ENCODE results near the gene HOXB3.

Gene HOXB3

DNA sequence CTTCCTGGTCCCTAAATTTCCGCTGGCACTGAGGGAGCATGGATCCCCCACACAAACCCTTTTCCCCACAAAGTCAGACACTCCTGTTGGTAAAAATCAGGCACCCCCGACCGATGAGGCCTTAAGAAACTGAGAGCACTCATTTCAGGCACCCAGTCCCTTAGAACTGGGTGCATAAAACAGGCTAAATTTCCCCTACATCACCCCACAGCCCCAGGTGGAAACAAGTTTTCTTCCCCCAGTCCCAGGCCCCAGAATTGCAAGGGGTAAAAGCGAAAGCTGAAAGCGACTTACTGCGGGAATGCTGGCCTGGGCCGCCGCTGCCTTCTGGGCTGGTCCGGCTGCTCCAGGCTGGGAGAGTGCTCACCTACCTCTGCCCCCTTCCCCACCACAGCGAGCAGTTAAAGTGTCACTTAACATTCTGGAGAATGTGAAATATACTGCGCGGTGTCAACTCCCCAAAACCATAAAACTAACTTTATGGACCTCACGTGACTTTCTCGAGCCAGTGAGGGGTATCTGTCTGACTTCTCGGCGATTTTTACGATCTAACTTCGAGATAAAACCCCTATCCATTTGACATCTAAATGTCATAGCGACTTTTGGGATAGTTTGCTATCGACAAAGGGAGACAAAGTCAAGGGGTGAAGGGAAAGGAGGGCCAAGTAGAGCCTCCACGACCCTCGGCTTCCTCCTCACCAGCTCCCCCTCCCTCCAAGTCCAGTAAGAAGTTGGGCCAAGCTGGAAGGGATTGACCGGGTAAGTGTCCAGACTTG, at the start of gene HOXB3:
Gene HOXB3, minus strand, starts transcription at position 411 of the 776 bp plus-strand sequence. CDS start 37,767 bp downstream, outside the sequence.
- peak; percentile 80 for DNase-seq (ENCODE audit: low spot score)

DNA sequence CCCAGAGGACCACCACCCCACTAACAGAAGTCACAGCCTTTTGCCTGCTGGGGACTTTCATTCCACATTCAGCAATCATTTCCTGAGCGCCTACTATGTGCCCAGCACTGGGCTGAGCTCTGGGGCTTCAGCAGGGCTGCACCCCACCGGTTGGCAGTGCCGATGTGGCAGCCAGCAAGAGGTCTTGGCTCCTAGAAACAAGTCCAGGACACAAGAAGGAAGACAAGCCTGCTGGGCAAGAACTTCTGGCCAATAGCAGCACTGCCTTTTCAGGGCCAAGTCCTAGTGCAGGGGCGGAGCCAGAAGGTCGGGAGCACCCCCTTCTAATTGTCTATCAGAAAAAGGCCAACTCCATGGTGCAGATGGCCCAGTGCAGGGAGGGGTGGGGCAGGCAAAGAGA, 49.1 kb upstream of the HOXB3 start:
- no peak for DNase-seq (ENCODE audit: low spot score)

DNA sequence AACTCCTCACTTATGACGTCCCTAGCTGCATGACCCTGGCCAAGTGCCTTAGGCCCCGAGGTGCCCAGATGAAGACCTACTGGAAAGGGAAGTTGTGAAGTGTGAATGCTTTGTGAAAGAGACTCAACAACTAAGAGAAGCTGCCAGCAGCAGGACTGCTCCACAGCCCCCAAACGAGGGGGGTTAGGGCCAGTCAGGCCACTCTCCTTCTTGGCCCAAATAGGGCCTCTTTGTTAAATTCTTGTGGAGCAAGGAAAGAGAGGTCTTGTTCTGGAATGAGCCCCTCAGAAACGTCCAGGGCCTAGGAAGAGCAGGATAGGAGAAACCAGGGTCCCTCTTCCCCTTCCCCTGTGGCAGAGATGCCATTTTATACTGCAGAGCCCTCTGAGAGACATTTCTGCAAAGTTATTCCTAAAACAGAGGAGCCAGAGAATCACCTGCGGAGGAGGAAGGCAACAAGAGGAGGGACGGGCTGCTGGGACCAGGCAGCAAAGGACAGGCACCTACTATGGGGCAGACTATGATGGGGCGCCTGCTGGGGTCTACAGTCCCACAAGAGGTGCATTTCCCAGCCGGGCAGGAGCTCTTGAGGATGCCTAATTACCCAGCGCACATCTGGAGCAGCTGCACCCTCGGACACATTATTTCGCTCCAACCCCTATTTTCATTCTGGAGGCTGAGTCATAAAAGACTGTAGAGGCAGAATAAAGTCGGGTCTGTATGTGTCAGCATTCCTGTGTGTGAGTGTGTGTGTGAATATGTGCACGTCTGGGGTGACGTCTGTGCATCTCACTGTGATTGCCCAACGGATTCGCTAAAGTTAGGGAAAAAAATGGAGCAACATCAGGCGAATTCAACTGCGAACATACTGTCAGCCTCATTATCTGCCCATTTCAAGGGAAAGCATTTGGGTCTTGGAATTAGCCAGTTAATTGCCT, 47.6 kb upstream of the HOXB3 start:
- peak; percentile 87 for DNase-seq (ENCODE audit: low spot score)

DNA sequence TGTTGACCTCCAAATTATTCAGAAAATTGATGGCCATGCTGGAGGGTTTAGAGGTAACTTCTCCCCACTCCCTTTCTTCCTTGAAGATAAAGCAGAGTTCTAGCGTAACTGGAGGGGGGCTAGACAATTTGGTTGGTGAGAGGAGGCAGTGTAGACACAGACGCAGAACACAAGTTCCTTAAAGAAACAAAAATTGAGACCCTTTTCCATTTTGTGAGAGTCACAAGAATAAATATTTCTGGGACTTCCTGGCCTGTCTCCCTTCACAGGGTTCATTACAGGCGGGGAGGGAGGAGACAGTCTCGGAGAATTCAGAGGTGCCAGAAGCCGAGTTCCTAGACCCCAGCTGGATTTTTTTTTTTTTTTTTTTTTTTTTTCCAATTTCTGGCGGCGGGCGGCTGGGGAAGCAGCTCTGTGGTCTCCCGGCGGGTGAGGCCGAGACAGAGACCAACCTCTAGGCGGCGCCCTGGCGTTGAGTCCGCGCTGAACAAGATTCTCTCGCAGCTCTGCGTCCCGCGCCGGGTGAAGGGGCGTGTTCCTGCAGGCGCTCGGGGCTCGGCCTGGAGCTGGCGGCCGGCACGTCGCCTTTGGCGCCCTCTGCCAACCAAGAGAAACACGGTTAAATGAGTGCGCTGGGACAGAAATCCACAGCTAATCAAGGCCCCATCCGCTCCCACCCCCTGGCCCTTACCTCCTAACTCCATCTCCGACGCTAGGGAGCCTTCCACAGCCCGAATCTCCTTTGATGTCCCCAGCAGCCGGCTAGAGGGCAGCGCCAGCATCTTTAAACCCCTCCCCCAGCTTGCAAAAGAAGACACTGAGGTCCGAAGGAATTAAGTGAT, 46.4 kb upstream of the HOXB3 start:
- peak; percentile 77 for DNase-seq (ENCODE audit: low spot score)

DNA sequence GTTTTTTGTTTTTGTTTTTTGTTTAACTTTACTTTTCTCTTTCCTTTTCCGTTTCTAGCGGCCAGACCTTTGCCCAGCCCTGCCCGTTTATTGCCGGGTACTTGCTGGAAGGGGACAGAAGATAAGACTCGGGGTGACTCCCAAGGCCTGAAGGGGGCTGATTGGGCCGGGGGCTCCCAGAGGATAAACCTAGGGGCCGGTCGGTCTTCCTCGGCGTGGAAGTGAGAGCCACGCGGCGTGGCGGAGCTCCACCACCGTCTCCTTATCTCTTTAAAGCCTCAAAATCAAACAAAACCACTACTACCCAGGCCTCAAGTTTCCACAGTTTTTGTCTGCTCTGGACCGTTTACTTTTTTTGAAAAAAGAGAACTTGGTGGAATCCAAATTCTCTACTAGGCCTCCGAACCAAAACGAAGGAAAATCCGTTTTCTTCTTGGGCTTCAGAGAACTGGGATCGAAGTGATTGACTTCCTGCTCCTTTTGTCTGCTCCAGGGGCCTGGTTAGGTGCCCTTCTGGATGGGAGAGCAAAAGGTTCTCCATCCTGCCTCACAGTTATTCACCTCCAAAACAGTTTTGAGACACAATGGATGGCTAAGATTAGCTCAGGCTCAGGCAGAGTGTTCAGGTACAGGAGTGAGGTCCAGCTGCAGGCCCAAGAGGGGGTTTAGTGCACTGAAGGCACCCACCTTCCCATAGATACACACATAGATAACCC, 44.6 kb upstream of the HOXB3 start:
- no peak for DNase-seq (ENCODE audit: low spot score)

DNA sequence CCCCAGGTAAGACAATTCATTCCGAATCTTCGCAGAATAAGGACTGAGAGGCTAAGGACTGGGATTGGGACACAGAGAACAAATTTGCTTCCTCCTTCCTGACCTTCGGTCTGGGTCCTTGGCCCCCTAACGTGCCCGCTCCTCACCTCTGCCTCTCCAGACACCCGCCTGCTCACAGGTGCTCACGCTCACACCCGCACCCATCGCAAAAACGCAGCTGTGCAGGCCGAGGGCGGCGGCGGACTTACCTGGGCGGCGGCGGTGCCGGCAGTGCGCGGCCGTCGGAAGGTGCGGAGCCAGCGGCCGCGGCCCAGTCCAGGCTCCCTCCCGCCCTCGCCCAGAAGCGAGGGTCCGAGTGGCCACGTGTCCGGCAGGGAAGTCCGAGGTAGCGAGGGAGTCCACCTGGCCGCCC, 43.2 kb upstream of the HOXB3 start:
- DNase-seq (ENCODE audit: low spot score): no peak

DNA sequence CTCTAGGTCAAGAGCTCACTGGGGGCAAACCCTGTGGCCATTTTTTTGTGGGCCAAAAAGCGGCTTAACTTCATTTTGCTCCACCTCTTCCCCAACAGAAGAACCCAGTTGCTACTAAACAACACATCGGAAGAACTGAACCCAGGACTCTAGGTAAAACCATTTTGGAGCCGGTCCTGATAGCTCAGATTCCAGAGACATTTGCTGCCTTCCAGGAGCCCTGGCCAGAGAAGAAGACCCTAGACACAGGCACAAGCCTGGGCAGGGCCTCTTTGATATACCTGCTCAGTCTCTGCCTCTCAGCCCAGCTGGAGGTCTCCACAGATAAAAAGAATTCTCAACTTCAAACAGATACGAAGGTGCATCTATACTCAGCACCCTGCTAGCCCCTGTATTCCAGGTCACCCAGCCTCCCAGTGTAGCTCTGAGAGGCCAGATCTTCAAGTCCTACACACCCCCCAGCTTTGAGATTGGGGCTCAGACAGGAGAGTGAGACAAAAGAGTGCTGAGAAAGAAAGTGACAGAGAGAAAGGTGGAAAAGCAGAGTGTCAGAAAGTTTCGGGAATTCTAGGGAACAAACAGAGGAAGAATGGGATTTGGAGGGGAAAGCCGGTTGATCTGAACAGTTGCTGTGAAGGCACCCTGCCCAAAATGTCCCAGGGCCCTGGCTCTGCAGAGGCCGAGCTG, 42.7 kb upstream of the HOXB3 start:
- DNase-seq (ENCODE audit: low spot score): no peak

DNA sequence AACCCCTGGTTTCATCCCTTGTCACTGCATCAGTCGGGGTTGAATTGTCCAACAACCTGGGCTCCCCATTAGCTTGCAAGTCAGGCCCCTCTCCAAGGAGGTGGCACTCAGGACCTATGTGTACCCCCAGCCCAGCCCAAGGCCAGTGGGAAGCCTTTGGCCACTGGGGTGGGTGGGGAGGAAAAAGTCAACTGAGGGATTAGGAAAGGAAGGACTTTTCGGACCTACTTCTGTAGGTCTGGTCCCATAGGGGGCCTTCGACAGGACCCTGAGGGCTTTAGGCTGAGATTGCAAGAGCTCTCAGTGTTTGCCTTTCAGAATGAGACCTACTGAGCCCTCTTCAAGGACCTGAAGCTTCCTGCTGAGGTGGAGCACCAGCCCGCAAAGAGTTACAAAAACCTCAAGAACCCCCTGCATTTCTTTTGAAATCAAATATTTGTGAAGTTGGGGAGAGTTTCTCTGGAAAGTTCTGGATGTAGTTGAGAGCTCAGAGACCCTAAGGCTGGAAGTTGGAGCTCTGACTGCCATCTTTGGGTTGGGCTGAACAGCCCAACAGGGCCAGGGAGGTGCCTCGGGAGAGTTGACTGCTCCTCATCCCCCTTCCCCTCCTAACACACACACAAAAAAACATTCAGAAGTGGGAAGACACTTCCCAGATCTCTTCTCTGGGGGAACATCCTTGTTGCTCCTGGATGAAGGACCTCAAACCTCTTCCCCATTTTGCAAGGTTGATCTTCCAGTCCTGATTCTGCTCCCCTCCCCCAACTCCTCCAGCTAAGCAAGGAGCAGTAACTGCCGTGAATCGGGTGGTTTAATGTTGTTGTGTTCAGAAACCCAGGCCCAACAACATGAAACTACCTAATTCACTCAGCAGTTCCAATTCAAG, 41.9 kb upstream of the HOXB3 start:
- DNase-seq (ENCODE audit: low spot score): no peak

DNA sequence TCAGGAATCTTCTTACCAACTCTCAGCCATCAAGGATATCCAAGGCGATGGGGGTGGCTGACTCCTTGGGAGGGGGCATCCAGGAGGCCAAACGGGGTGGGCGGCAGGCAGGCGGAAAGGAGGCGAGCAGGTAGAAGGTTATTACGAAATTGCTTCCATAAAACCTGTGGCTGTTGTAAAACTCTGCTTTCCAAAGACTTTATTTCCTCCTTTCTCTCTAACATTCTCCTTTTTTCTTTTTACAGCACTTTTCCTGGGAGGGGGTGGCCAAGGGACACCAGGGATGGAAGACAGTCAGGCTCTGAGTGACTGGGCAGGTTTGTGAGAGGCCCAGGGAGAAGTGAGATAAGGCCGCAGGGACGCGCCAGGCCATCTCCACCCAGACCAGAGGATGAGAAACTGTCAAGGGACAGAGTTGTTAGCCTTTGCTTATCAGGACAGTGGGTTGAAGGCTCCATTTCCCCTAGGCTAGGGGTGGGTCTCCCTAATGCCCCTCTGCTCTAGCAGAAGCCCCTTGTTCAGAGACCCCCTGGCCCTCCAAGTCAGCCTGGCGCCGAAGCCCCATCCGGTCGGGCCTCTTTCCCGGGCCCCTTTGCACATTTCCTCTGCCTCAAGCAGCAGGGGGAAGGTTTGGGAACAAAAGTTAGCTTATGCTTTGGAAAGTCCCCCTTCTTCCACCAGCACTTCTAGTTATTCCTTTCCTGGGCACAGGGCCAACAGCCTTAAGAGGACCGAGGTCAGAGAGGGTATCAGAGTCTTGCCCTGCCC, 41.1 kb upstream of the HOXB3 start:
- DNase-seq (ENCODE audit: low spot score): no peak

DNA sequence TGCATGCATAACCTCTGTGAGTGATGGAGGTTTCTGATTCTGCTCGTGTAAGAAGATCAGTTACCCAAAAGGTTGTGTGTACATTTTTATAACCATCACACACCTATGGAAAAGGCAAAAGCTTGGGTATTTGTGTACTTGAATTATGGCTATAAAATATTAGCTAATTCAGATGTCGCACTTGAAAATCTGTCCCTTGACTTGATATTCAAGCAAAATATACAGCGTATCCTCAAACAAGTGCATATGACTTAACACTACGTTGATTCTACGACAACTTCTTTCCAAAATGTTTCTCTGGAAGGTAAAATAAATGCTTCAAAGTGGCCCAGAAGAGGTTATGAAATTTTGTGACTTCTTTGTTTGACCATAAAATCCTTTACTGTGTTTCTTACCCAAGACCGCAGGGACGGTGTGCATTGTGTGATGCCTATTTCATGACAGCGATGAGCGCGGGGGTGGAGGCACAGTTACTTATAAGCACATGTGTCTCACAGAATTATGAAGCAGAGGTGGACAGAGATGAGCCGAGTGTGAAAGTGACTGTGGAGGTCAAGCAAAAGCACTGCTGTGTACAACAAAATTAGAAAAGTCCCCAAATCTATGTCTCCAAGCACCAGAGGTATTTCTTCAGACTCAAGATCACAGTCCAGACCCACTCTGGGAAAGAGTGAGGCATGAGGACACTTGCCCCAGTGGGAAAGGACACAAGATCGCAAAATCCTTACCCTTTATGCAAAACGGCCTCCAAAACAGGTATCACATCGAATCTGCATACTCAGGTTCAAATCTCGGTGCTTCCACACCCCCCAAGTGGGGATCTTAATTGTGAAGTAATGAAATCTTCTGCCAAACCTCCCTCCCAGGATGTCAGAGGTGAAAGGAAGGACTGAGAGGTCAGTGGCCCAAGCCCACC, 40.2 kb upstream of the HOXB3 start:
- no peak for DNase-seq (ENCODE audit: low spot score)

DNA sequence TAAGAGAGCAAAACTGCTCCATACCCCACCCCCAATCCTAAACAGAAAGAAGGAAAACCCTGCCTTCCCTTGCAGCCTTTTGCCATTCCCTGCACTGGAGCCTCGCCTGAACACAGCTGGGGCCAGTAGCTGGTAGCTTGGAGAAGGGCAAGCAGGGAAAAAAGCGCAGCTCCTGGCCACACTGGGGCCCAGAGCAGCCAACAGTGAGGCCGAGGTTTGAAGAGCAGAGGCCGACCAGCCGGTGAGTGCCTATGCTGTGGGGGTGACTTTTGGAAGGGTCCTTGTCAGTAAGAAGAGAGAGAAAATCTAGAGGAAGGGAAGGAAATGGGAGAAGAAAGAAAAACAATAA, 39.3 kb upstream of the HOXB3 start:
- DNase-seq (ENCODE audit: low spot score): no peak

DNA sequence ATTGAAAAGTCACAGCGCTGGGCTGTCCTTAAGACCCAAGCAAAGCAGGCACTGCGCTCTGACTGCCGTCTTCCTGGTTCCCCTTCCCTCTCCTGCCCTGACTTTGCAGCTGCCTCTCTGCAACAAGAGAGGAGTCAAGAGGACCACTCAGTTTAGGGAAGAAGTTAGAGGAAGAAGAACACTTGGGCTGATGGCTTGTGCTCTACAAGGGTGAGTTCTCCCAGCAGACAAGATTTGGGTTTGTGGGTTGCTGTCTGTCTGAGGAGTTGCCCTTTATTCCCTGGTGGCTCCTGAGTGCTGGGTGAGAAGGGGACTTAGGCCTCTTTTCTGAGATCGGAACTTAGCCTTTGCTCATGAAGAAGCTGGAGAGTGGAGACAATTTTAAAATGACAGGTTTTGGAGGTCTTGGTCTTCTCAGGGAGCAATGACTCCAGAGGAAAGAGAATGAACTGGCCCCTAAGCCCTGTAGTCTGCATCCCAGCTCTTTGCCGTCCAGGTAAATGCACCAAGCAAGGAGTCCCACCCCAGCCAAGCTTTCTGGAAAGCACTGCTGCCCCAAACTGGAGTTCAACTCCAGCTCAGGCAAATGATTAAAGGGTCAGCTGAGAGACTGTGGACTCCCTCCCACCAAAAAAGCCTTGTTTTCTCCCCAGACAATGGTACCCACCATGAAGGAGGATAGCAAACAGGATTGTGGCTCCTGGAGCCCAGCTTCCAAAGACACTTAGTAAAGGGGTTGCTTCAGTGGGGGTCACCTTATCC, 38.8 kb upstream of the HOXB3 start:
- no peak for DNase-seq (ENCODE audit: low spot score)

DNA sequence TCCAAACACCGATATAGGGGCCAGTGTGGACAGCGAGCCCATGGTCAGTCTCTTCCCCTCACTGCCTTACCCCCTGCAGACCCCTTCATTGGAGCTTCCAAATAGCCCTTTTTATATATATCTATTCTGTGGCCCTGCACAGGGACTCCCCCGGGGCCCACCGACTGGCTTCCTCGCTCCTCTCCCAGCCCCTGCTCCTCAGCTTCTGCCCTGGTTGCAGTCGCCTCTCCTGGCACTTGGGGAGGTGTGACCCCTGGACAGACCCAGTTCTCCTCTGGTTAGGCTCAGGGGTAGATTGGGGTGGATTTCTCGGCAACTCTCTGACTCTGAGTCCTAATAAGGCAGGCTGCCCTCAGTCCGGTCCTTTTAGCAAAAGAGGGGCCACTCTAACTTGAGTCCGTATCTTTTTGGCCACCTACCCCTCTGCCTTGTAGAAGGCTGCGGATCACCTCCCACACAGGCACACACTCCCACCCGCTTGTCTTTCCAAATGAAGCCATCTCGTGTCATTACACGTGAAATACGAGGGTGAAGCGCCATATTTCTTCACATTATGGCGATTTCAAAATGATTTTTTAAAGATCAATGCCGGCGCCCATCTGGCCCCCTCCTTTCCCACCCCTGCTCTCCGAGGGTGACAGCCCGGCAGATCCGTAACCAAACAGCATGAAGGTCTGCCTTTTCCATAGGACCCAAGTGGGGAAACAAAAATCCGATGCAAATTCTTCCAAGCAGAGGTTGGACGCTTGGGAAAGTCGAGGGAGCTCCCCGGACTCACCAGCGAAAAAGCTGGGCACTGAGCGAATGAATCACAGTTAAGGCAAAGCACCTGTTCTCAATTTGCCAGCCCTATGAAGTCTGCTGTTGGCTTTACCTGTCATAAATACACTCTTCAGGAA, 37.8 kb upstream of the HOXB3 start:
- DNase-seq (ENCODE audit: low spot score): no peak

DNA sequence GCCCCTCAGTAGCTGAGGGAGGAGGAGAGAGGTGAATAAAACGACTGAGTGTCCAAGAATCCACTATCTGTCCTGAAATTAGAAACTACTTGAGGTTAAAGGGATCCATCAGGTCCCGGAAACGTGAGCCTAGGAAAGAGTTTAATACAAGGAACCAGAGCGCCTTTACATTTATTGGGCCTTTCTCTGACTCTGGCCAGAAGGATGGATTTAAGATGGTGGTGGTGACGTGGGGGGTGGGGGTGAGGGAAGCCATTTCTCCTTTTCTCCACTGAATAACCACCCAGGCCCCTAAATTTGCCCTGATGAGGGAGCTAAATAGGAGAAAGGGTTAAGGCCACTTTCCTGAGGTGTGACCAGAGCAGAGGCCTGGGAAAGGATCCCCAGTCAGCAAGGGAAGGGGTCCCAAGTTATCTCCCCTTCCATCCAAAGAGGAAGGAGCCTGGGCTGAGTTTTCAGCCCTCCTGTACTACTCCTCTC, 37.1 kb upstream of the HOXB3 start:
- no peak for DNase-seq (ENCODE audit: low spot score)

DNA sequence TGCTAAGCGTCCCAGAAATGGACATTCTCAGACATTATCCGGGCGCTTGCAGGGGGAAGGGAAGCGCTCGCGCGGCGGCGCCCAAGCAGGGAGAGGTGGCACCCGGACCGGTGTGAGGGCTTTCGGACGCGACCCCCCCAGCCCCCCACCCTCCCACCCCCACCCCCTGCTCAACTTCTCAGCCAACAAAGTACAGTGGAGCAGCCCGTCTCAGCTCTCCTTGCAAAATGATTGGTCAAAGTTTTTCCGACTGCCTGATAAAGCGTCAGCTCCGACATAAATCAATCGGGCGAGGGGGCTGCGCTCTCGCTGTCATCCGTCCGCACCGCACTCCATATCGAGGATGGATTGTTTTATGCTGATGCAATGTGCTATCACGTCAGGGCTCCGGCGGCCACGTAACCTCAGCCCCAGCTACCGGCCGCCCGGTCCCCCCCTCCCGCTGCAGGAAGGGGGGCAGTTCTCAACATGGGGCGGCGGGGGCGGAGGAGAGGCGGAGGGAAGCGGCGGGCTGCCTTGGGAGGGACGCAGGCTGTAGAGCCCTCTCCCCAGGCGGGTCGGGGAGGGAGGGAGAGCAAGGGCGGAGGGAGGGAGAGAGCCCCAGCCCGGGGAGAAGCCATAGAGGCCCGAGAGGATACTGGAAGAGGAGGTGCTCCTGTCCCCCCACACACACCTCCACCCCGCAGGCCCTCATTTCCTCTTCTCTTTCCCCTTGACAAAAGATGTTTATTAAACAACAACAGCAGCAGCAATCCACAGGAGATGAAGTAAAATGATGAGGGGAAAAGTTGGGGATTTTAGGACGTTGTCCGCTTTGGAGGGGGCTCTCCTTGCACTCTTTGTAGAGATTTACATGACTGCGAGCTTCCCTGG, 36.4 kb upstream of the HOXB3 start, which contains the start of gene HOXB9:
Gene HOXB9, minus strand, starts transcription at position 114 of the 873 bp plus-strand sequence. Its CDS starts 89 bp downstream, at position 25.
- DNase-seq (ENCODE audit: low spot score): peak; percentile 71
